RWPE2 (cell line): ENCODE results near the gene EPPIN.

Source experiments
- ATAC-seq: fragments of 200-7000 bp; cut with Tn5 transposase; 3 replicates; pipeline ENCODE4 v1.9.1; 2021; ENCODE audit warnings: low read depth
- DNase-seq: peaks from one replicate; pipeline ENCODE4 v3.0.0-alpha.2; 2020; ENCODE audit warnings: low spot score
- H3K27ac ChIP-seq: fragments of 450-650 bp; 2 replicates; pipeline ENCODE4 v1.5.1; 2017; ENCODE audit warnings: mild to moderate bottlenecking; ENCODE audit not compliant: poor library complexity, severe bottlenecking
- H3K27me3 ChIP-seq: fragments of 250-450 bp; sonication (Bioruptor Pico); 2 replicates; pipeline ENCODE4 v1.5.1; 2021; ENCODE audit warnings: mild to moderate bottlenecking, moderate library complexity; ENCODE audit not compliant: insufficient read depth, poor library complexity, severe bottlenecking
- H3K36me3 ChIP-seq: fragments of 250-450 bp; sonication (Bioruptor Pico); 2 replicates; pipeline ENCODE4 v1.5.1; 2020; ENCODE audit warnings: low read depth, mild to moderate bottlenecking, moderate library complexity
- H3K4me1 ChIP-seq: fragments of 250-450 bp; sonication (Bioruptor Pico); 2 replicates; pipeline ENCODE4 v1.5.1; 2021; ENCODE audit warnings: mild to moderate bottlenecking, moderate library complexity; ENCODE audit not compliant: insufficient read depth, poor library complexity, severe bottlenecking
- H3K4me3 ChIP-seq: fragments of 250-450 bp; sonication (Bioruptor Pico); 2 replicates; pipeline ENCODE4 v1.5.1; 2021; ENCODE audit warnings: mild to moderate bottlenecking, moderate library complexity; ENCODE audit not compliant: severe bottlenecking
- H3K9me3 ChIP-seq: fragments of 250-450 bp; sonication (Bioruptor Pico); 2 replicates; pipeline ENCODE4 v1.5.1; 2021; ENCODE audit warnings: mild to moderate bottlenecking, moderate library complexity; ENCODE audit not compliant: severe bottlenecking
- TF ChIP-seq, protein P1 (sequence below): fragments of 450-650 bp; IDR thresholded peaks from one replicate; pipeline ENCODE4 v1.5.1; 2017; ENCODE audit warnings: mild to moderate bottlenecking, moderate library complexity; ENCODE audit not compliant: poor library complexity, severe bottlenecking

The EPPIN gene

DNA sequence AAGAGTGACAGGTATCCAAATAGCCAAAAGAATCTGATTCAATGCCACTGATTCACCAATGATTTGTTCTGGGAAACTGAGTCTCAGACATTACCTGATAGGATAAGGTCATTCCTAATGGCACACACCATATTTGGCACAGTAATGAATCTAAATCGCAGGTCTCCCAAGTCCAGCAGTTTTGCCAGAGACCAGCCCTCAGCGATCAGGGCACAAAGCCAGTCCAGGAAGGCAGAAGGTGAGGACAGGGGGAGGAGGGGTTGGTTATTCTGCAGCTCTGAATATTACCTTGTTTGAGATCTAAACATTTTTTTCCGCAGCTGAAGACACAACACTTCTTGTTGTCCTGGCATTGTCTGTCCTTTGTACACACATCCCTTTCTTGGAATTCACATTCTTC lies 1.9 kb downstream of the EPPIN start:
- ATAC-seq (no peak), DNase-seq (no peak)
- H3K4me1 ChIP-seq, result no peaks in the 10 kb centered on the region
- H3K36me3 ChIP-seq, result no peaks in the 10 kb centered on the region
- H3K27ac ChIP-seq, result no peak overlapping the region
- TF ChIP-seq, protein P1, sequence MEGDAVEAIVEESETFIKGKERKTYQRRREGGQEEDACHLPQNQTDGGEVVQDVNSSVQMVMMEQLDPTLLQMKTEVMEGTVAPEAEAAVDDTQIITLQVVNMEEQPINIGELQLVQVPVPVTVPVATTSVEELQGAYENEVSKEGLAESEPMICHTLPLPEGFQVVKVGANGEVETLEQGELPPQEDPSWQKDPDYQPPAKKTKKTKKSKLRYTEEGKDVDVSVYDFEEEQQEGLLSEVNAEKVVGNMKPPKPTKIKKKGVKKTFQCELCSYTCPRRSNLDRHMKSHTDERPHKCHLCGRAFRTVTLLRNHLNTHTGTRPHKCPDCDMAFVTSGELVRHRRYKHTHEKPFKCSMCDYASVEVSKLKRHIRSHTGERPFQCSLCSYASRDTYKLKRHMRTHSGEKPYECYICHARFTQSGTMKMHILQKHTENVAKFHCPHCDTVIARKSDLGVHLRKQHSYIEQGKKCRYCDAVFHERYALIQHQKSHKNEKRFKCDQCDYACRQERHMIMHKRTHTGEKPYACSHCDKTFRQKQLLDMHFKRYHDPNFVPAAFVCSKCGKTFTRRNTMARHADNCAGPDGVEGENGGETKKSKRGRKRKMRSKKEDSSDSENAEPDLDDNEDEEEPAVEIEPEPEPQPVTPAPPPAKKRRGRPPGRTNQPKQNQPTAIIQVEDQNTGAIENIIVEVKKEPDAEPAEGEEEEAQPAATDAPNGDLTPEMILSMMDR, result no peak
- H3K27me3 ChIP-seq, result peaks cover 54% of the 10 kb centered on the region
- H3K9me3 ChIP-seq, result no peaks in the 10 kb centered on the region
- no peak overlapping the region for H3K4me3 ChIP-seq

GRCh38 chr20:45539382-45539781 lies 7.8 kb downstream of the EPPIN start, which contains the start of gene WFDC6:
Gene WFDC6 (minus strand): TSS chr20:45539482. CDS start chr20:45539407, 75 bp downstream.
- Histone ChIP-seq H3K27ac (no peak within 1 kb of the TSS), H3K27me3 (peaks cover 45% of the 10 kb centered on the region), H3K4me1 (no peaks in the 10 kb centered on the region), H3K36me3 (no peaks in the 10 kb centered on the region), H3K4me3 (no peak within 1 kb of the TSS), H3K9me3 (no peaks in the 10 kb centered on the region)
- TF ChIP-seq, protein P1, result no peak
- DNase-seq, result no peak
- ATAC-seq, result no peak

DNA sequence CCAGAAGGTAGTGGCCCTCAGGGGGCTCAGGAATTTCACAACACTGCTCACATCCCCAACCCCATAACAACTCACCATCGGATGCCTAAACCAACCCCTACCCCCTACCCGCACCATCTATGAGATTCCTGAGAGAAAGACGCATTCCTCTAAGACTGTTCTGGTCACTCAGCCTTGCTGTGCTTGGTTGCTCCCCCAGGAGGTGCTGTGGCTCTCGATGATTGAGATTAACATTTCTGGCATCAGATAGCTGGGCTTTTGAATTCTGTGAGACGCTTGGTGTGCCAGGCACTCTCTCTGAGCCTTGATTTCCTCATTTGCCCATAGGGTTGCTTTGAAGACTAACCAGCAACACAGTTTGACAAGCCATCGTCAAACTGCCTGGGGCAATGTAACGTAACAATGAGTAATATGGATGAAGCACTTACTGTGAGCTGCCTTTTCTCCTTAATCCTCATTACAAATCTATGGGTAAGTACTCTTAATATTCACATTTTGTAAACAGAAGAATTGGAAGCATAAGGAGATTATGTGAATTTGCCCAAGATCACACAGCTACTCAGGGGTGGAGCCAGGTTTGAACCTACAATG lies 8.9 kb downstream of the EPPIN start:
- DNase-seq, result peak; percentile 87
- Histone ChIP-seq H3K27me3 (peaks cover 40% of the 10 kb centered on the region), H3K4me1 (no peaks in the 10 kb centered on the region), H3K27ac (no peak overlapping the region), H3K36me3 (no peaks in the 10 kb centered on the region), H3K4me3 (no peak overlapping the region), H3K9me3 (no peaks in the 10 kb centered on the region)
- TF ChIP-seq, protein P1, result peak; percentile 27
- peak; percentile 92 for ATAC-seq

- no peaks in the 10 kb centered on the region for H3K36me3 ChIP-seq
- peaks cover 7% of the 10 kb centered on the region for H3K27me3 ChIP-seq
- ATAC-seq (no peak), DNase-seq (no peak)
- no peaks in the 10 kb centered on the region for H3K9me3 ChIP-seq
- H3K4me3 ChIP-seq, result no peak overlapping the region
- H3K4me1 ChIP-seq, result no peaks in the 10 kb centered on the region
- no peak overlapping the region for H3K27ac ChIP-seq
- TF ChIP-seq, protein P1, result no peak
Measured at GRCh38 chr20:45527294-45527693, 19.9 kb downstream of the EPPIN start.

DNA sequence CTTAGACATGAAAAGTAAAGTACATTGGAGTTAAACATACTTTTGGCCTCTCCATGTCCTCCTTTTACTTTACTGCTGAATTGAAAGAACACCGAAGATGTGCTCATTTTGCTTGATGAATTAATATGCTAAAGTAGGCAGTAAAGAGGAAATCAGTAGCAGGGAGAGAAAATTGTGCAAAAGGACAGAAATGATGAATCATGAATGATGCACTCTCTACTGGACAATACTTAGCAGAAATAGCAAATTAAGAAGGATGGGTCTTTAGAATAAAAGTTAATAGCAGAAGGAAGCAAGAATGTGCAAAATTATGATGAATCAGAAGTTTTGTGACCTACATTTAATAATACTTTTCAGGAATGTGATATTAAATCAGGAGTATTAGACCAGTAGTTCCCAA lies 23.4 kb downstream of the EPPIN start:
- TF ChIP-seq, protein P1, result no peak
- DNase-seq (no peak), ATAC-seq (peak; percentile 75)
- H3K27me3 ChIP-seq, result peaks cover 1% of the 10 kb centered on the region
- H3K9me3 ChIP-seq, result no peaks in the 10 kb centered on the region
- no peak overlapping the region for H3K4me3 ChIP-seq
- H3K36me3 ChIP-seq, result no peaks in the 10 kb centered on the region
- H3K4me1 ChIP-seq, result no peaks in the 10 kb centered on the region
- no peak overlapping the region for H3K27ac ChIP-seq
